Astrocyte (in vitro differentiated cells and primary cell): ENCODE data around the gene CDK6.

ENCODE experiments used
- EZH2 ChIP-seq: IDR thresholded peaks from 2 replicates; pipeline ENCODE4 v1.6.1; 2012; ENCODE audit warnings: mild to moderate bottlenecking, low read length, inconsistent platforms; ENCODE audit not compliant: insufficient read depth
- TF ChIP-seq, protein P1 (sequence below): IDR thresholded peaks from 2 replicates; pipeline ENCODE4 v1.5.1; 2011; ENCODE audit warnings: low read depth, mild to moderate bottlenecking, inconsistent platforms, low read length, moderate library complexity; ENCODE audit not compliant: insufficient read depth

DNA sequence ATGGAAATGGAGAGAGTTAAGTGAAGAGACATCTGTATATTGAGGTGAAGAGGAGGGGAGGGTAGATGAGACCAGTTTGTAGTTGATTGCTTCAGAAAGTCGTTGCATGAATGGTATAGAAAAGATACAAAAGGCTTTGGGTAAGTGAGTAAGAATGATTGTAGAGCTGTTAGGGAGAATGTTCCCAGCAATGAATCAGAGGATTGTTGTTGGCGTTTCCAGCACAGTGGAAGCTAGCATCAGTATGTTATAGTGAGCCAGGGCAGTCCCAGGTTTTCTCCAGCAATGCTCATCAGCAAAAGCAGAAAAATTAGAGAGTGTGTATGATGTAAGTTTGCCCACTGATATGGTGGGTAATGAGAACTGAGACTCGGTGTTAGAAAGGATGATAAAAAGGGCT, 15.4 kb upstream of the CDK6 start:
- TF ChIP-seq, protein P1, sequence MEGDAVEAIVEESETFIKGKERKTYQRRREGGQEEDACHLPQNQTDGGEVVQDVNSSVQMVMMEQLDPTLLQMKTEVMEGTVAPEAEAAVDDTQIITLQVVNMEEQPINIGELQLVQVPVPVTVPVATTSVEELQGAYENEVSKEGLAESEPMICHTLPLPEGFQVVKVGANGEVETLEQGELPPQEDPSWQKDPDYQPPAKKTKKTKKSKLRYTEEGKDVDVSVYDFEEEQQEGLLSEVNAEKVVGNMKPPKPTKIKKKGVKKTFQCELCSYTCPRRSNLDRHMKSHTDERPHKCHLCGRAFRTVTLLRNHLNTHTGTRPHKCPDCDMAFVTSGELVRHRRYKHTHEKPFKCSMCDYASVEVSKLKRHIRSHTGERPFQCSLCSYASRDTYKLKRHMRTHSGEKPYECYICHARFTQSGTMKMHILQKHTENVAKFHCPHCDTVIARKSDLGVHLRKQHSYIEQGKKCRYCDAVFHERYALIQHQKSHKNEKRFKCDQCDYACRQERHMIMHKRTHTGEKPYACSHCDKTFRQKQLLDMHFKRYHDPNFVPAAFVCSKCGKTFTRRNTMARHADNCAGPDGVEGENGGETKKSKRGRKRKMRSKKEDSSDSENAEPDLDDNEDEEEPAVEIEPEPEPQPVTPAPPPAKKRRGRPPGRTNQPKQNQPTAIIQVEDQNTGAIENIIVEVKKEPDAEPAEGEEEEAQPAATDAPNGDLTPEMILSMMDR = no peak
- no peak for TF ChIP-seq EZH2
